ENCODE measurements around the gene XRCC6. TPM values are rescaled to one million over a fixed set of nuclear protein-coding genes. Genes with fewer than 3 reads are reported as not detected.
A peak's percentile ranks its signal among the peaks of the same experiment; 100 is the strongest.

XRCC6 gene
- total RNA-seq, 1 experiment from 2014 or later, result 588 TPM

DNA sequence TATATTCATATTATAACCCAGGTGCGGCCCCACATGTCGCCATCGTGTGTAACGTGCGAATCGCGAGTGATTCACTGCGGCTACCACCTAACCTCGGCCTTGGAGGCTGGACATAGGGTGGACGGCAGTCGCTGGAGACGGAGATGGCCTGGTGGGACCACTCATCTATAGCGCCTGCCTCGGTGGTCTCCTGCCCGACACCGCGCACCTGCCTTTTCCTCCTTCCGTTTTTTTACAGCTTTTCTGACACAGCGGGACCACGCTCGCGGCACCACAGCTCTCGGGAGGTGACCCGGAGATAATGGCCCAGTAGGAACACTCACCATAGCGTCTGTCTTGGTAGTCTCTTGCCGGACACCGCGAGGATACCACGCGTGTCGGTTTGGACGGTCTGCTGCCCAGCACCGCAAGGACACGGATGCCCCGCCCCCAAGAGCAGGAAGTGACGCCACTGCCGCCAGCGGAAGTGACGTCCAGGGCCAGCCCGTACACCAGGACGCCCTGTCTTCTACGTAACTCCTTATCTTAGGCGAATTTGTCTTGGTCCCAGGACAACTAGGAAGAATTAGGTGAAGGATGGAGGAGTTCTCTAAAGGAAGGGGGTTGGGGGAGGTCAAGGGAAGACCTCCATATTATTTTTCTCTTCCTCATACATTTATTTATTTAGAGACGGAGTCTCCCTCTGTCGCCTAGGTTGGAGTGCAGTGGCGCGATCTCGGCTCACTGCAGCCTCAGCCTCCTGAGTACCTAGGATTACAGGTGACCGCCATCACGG lies 61.1 kb downstream of the XRCC6 start:
- Histone ChIP-seq H2AFZ (ENCODE audit: low read depth, low read length, poor library complexity, severe bottlenecking) (no peak overlapping the region), H3K4me2 (ENCODE audit: low read length) (peak overlapping the region; percentile 66), H3K4me3 (replicated peaks in 1 of 2; ENCODE audit: low read depth in 1 of 2, low read length in 2 of 2) (peak overlapping the region; percentile 72 to 77), H4K20me1 (ENCODE audit: insufficient read depth) (peaks cover 36% of the 10 kb centered on the region; the same call in 1 of the 2 replicates), H3K79me2 (ENCODE audit: insufficient read depth, low read length) (peaks cover 100% of the 10 kb centered on the region), H3K27me3 (ENCODE audit: insufficient read depth, low read length) (no peaks in the 10 kb centered on the region), H3K9me3 (ENCODE audit: control insufficient read depth in 1 of 2, insufficient read depth in 1 of 2, low read depth in 1 of 2, low read length in 2 of 2) (no peaks in the 10 kb centered on the region), H3K36me3 (ENCODE audit: control insufficient read depth in 1 of 2, insufficient read depth in 2 of 2, low read length in 2 of 2) (peaks cover 22 to 27% of the 10 kb centered on the region in 2 experiments; a peak in 3 of 4 replicates), H3K27ac (ENCODE audit: low read depth, low read length) (peak overlapping the region; percentile 66), H3K9ac (ENCODE audit: low read length) (peak overlapping the region; percentile 87), H3K4me1 (ENCODE audit: control insufficient read depth in 1 of 2, insufficient read depth in 2 of 2, low read length in 2 of 2) (peaks cover 8 to 29% of the 10 kb centered on the region in 2 experiments), H3K9me2 (ENCODE audit: insufficient read depth) (no peaks in the 10 kb centered on the region)
- peak; percentile 30 for TF ChIP-seq POLR2A (IDR thresholded peaks at IDR 0.05; ENCODE audit: borderline replicate concordance, extremely low read depth, insufficient read depth, insufficient read length)
- peak; percentile 27; the same call in 1 of the 2 replicates for TF ChIP-seq SP1 (IDR thresholded peaks at IDR 0.05; ENCODE audit: low read depth)
- TF ChIP-seq, protein P1, sequence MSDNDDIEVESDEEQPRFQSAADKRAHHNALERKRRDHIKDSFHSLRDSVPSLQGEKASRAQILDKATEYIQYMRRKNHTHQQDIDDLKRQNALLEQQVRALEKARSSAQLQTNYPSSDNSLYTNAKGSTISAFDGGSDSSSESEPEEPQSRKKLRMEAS (IDR thresholded peaks at IDR 0.05), result peak; percentile 82
- TF ChIP-seq POLR2AphosphoS5 (IDR thresholded peaks at IDR 0.05; ENCODE audit: low read depth, low read length), result peak; percentile 77
- TF ChIP-seq SIN3A (IDR thresholded peaks at IDR 0.05; ENCODE audit: low read depth), result peak; percentile 65
- TF ChIP-seq ZFX (IDR thresholded peaks at IDR 0.05), result no peak
- DNase-seq (ENCODE audit: low read depth, low spot score) (peak; percentile 73), ATAC-seq (peak; percentile 91)
- POLR2A ChIA-PET, result no interaction called here
- BruUV-seq (replicated peaks), result TSS peak; percentile 50
- RAD21 ChIA-PET (ENCODE audit: low non-redundant PET in 1 of 2, low total read pairs in 2 of 2, uncharacterized antibody in 2 of 2, unreplicated experiment in 2 of 2), result no interaction called here
- CTCF ChIA-PET, result no interaction called here
- intact Hi-C loops (cut with micrococcal nuclease), result no loop called here

DNA sequence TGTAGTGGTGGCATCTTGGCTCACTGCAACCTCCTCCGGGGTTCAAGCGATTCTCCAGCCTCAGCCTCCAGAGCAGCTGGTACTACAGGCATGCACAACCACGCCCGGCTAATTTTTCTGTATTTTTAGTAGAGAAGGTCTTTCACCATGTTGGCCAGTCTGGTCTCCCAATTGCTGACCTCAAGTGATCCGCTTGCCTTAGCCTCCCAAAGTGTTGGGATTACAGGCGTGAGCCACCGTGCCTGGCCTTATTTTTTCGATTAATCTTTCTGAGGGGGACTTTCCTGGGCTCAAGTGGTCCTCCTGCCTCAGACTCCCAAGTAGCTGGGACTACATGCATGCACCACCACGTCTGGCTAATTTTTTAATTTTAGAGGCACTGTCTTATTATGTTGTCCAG lies 62.0 kb downstream of the XRCC6 start:
- peaks cover 32% of the 10 kb centered on the region; the same call in 1 of the 2 replicates for H4K20me1 ChIP-seq (ENCODE audit: insufficient read depth)
- no peak for TF ChIP-seq SIN3A (IDR thresholded peaks at IDR 0.05; ENCODE audit: low read depth)
- no peak for TF ChIP-seq POLR2AphosphoS5 (IDR thresholded peaks at IDR 0.05; ENCODE audit: low read depth, low read length)
- TF ChIP-seq, protein P2, sequence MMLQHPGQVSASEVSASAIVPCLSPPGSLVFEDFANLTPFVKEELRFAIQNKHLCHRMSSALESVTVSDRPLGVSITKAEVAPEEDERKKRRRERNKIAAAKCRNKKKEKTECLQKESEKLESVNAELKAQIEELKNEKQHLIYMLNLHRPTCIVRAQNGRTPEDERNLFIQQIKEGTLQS (IDR thresholded peaks at IDR 0.05), result no peak
- TF ChIP-seq ELF1 (IDR thresholded peaks at IDR 0.05; ENCODE audit: borderline replicate concordance, low read depth), result no peak
- TF ChIP-seq JUND (IDR thresholded peaks at IDR 0.05), result no peak
- TF ChIP-seq SRF (IDR thresholded peaks at IDR 0.05; ENCODE audit: low read depth), result no peak
- TF ChIP-seq ZFX (IDR thresholded peaks at IDR 0.05), result no peak
- TF ChIP-seq, protein P3, sequence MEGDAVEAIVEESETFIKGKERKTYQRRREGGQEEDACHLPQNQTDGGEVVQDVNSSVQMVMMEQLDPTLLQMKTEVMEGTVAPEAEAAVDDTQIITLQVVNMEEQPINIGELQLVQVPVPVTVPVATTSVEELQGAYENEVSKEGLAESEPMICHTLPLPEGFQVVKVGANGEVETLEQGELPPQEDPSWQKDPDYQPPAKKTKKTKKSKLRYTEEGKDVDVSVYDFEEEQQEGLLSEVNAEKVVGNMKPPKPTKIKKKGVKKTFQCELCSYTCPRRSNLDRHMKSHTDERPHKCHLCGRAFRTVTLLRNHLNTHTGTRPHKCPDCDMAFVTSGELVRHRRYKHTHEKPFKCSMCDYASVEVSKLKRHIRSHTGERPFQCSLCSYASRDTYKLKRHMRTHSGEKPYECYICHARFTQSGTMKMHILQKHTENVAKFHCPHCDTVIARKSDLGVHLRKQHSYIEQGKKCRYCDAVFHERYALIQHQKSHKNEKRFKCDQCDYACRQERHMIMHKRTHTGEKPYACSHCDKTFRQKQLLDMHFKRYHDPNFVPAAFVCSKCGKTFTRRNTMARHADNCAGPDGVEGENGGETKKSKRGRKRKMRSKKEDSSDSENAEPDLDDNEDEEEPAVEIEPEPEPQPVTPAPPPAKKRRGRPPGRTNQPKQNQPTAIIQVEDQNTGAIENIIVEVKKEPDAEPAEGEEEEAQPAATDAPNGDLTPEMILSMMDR (IDR thresholded peaks at IDR 0.05 in 2 of 3, conservative IDR thresholded peaks at IDR 0.05 in 1 of 3; ENCODE audit: borderline replicate concordance in 1 of 3, insufficient read depth in 1 of 3, low read depth in 2 of 3, low read length in 2 of 3), result no peak
- TF ChIP-seq POLR2A (IDR thresholded peaks at IDR 0.05; ENCODE audit: borderline replicate concordance, extremely low read depth, insufficient read depth, insufficient read length), result no peak
- TF ChIP-seq CBX3 (IDR thresholded peaks at IDR 0.05; ENCODE audit: low read depth), result no peak
- TF ChIP-seq, protein P1 (IDR thresholded peaks at IDR 0.05), result no peak
- TF ChIP-seq, protein P4, sequence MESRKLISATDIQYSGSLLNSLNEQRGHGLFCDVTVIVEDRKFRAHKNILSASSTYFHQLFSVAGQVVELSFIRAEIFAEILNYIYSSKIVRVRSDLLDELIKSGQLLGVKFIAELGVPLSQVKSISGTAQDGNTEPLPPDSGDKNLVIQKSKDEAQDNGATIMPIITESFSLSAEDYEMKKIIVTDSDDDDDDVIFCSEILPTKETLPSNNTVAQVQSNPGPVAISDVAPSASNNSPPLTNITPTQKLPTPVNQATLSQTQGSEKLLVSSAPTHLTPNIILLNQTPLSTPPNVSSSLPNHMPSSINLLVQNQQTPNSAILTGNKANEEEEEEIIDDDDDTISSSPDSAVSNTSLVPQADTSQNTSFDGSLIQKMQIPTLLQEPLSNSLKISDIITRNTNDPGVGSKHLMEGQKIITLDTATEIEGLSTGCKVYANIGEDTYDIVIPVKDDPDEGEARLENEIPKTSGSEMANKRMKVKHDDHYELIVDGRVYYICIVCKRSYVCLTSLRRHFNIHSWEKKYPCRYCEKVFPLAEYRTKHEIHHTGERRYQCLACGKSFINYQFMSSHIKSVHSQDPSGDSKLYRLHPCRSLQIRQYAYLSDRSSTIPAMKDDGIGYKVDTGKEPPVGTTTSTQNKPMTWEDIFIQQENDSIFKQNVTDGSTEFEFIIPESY (IDR thresholded peaks at IDR 0.05; ENCODE audit: extremely low read depth, insufficient replicate concordance, low read length), result no peak
- no peak for TF ChIP-seq EGR1 (IDR thresholded peaks at IDR 0.05; ENCODE audit: low read depth)

More for the DNA sequence above, 62.0 kb downstream of the XRCC6 start:
- H3K4me2 ChIP-seq (ENCODE audit: low read length), result peak overlapping the region; percentile 66
- peaks cover 19 to 23% of the 10 kb centered on the region in 2 experiments; a peak in 3 of 4 replicates for H3K36me3 ChIP-seq (ENCODE audit: control insufficient read depth in 1 of 2, insufficient read depth in 2 of 2, low read length in 2 of 2)
- ChIA-PET POLR2A (interaction anchor here (0.7 kb wide), 1 partner anchor 64 kb away, joined by 7 read pairs; no protein-coding TSS in a partner anchor), CTCF (no interaction called here), RAD21 (ENCODE audit: low non-redundant PET in 1 of 2, low total read pairs in 2 of 2, uncharacterized antibody in 2 of 2, unreplicated experiment in 2 of 2) (no interaction called here)
- H3K27ac ChIP-seq (ENCODE audit: low read depth, low read length), result peak overlapping the region; percentile 66
- no peaks in the 10 kb centered on the region for H3K9me3 ChIP-seq (ENCODE audit: control insufficient read depth in 1 of 2, insufficient read depth in 1 of 2, low read depth in 1 of 2, low read length in 2 of 2)
- H3K27me3 ChIP-seq (ENCODE audit: insufficient read depth, low read length), result no peaks in the 10 kb centered on the region
- ATAC-seq (peak; percentile 12; the same call in 1 of the 2 replicates), DNase-seq (ENCODE audit: low read depth, low spot score) (no peak)
- peak overlapping the region; percentile 72 to 77 for H3K4me3 ChIP-seq (replicated peaks in 1 of 2; ENCODE audit: low read depth in 1 of 2, low read length in 2 of 2)
- H3K79me2 ChIP-seq (ENCODE audit: insufficient read depth, low read length), result peaks cover 100% of the 10 kb centered on the region
- BruUV-seq (replicated peaks), result no TSS peak
- H2AFZ ChIP-seq (ENCODE audit: low read depth, low read length, poor library complexity, severe bottlenecking), result no peak overlapping the region
- intact Hi-C loops (cut with micrococcal nuclease), result no loop called here
- H3K4me1 ChIP-seq (ENCODE audit: control insufficient read depth in 1 of 2, insufficient read depth in 2 of 2, low read length in 2 of 2), result peaks cover 8 to 34% of the 10 kb centered on the region in 2 experiments
- H3K9ac ChIP-seq (ENCODE audit: low read length), result peak overlapping the region; percentile 87
- H3K9me2 ChIP-seq (ENCODE audit: insufficient read depth), result no peaks in the 10 kb centered on the region
